Glutamatergic neuron (in vitro differentiated cells): ENCODE results near the gene LRCOL1. TPM values are rescaled to one million over a fixed set of nuclear protein-coding genes. Genes with fewer than 3 reads are reported as not detected.

ENCODE experiments used
- DNase-seq: peaks from one replicate; pipeline ENCODE4 v3.0.0; 2022
- H3K27ac Mint-ChIP-seq: one replicate; pipeline ENCODE4 v1.8.0; 2020; ENCODE audit warnings: mild to moderate bottlenecking, mixed read lengths, inconsistent platforms; ENCODE audit not compliant: unreplicated experiment
- H3K27me3 Mint-ChIP-seq: one replicate; pipeline ENCODE4 v1.8.0; 2020; ENCODE audit warnings: mild to moderate bottlenecking, moderate library complexity, mixed read lengths, inconsistent platforms; ENCODE audit not compliant: unreplicated experiment
- H3K36me3 Mint-ChIP-seq: one replicate; pipeline ENCODE4 v1.8.0; 2020; ENCODE audit warnings: mild to moderate bottlenecking, mixed read lengths, inconsistent platforms; ENCODE audit not compliant: unreplicated experiment
- H3K4me1 Mint-ChIP-seq: one replicate; pipeline ENCODE4 v1.8.0; 2020; ENCODE audit warnings: mild to moderate bottlenecking, low read depth, mixed read lengths, inconsistent platforms; ENCODE audit not compliant: unreplicated experiment
- H3K4me3 Mint-ChIP-seq: one replicate; pipeline ENCODE4 v1.8.0; 2020; ENCODE audit warnings: mild to moderate bottlenecking, mixed read lengths, inconsistent platforms; ENCODE audit not compliant: unreplicated experiment
- H3K9me3 Mint-ChIP-seq: one replicate; pipeline ENCODE4 v1.8.0; 2020; ENCODE audit warnings: mild to moderate bottlenecking, moderate library complexity, mixed read lengths, inconsistent platforms; ENCODE audit not compliant: unreplicated experiment
- total RNA-seq: library from RNA; stranded (reverse); fragmentation: NEBNext Ultra II Directional; extraction: Animal tissue kit (Norgen Biotek cat#: 25700); gene quantifications from one replicate; pipeline ENCODE4 v1.2.1, GENCODE V29; 2021; ENCODE audit not compliant: unreplicated experiment
- TF ChIP-seq, protein P1 (sequence below): fragments of 200-600 bp; sonication (generic); IDR thresholded peaks from one replicate; pipeline ENCODE4 v1.5.0; 2021; ENCODE audit not compliant: partially characterized antibody, unreplicated experiment

LRCOL1 gene
- total RNA-seq, 1 donor from 2014 or later: not detected

GRCh38 chr12:132641811-132642650, 31.6 kb upstream of the LRCOL1 start:
- H3K36me3 Mint-ChIP-seq: no peaks in the 10 kb centered on the region
- no peak for DNase-seq

GRCh38 chr12:132640936-132641335, 30.6 kb upstream of the LRCOL1 start:
- Mint-ChIP-seq H3K4me3 (no peak overlapping the region), H3K4me1 (no peaks in the 10 kb centered on the region), H3K27me3 (peaks cover 3% of the 10 kb centered on the region), H3K9me3 (peaks cover 4% of the 10 kb centered on the region), H3K36me3 (no peaks in the 10 kb centered on the region), H3K27ac (no peak overlapping the region)
- DNase-seq: no peak
- TF ChIP-seq, protein P1, sequence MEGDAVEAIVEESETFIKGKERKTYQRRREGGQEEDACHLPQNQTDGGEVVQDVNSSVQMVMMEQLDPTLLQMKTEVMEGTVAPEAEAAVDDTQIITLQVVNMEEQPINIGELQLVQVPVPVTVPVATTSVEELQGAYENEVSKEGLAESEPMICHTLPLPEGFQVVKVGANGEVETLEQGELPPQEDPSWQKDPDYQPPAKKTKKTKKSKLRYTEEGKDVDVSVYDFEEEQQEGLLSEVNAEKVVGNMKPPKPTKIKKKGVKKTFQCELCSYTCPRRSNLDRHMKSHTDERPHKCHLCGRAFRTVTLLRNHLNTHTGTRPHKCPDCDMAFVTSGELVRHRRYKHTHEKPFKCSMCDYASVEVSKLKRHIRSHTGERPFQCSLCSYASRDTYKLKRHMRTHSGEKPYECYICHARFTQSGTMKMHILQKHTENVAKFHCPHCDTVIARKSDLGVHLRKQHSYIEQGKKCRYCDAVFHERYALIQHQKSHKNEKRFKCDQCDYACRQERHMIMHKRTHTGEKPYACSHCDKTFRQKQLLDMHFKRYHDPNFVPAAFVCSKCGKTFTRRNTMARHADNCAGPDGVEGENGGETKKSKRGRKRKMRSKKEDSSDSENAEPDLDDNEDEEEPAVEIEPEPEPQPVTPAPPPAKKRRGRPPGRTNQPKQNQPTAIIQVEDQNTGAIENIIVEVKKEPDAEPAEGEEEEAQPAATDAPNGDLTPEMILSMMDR: no peak

More at GRCh38 chr12:132641811-132642650, 31.6 kb upstream of the LRCOL1 start:
- Mint-ChIP-seq H3K9me3 (peaks cover 4% of the 10 kb centered on the region), H3K4me3 (no peak overlapping the region), H3K27me3 (peaks cover 2% of the 10 kb centered on the region), H3K4me1 (no peaks in the 10 kb centered on the region), H3K27ac (no peak overlapping the region)
- TF ChIP-seq, protein P1: no peak

- DNase-seq: no peak
- H3K36me3 Mint-ChIP-seq: no peaks in the 10 kb centered on the region
Observed at GRCh38 chr12:132639956-132640520, 29.7 kb upstream of the LRCOL1 start.

GRCh38 chr12:132638541-132639408, 28.4 kb upstream of the LRCOL1 start:
- no peak overlapping the region for H3K4me3 Mint-ChIP-seq
- peaks cover 9% of the 10 kb centered on the region for H3K27me3 Mint-ChIP-seq
- TF ChIP-seq, protein P1: peak; percentile 82
- peaks cover 5% of the 10 kb centered on the region for H3K4me1 Mint-ChIP-seq
- H3K9me3 Mint-ChIP-seq: peaks cover 5% of the 10 kb centered on the region
- no peak overlapping the region for H3K27ac Mint-ChIP-seq
- H3K36me3 Mint-ChIP-seq: no peaks in the 10 kb centered on the region
- peak; percentile 66 for DNase-seq

More at GRCh38 chr12:132639956-132640520, 29.7 kb upstream of the LRCOL1 start:
- Mint-ChIP-seq H3K4me1 (peaks cover 1% of the 10 kb centered on the region), H3K27ac (no peak overlapping the region), H3K4me3 (no peak overlapping the region), H3K9me3 (peaks cover 4% of the 10 kb centered on the region), H3K27me3 (peaks cover 6% of the 10 kb centered on the region)
- TF ChIP-seq, protein P1: no peak
